Lower lobe of right lung (tissue), 2 donors: Measurements from ENCODE around the gene ERMN. TPM values are rescaled to one million over a fixed set of nuclear protein-coding genes. Genes with fewer than 3 reads are reported as not detected.

ENCODE experiments used
- ATAC-seq, 2 donors: fragments of 200-7000 bp; cut with Tn5 transposase; one replicate each; pipeline ENCODE4 v1.9.1; 2020 to 2022; ENCODE audit warnings: mild to moderate bottlenecking in 2 of 2, moderate library complexity in 2 of 2
- DNase-seq: peaks from one replicate; pipeline ENCODE4 v3.0.0-alpha.2; 2020
- H3K27ac ChIP-seq: fragments of 200-600 bp; one replicate; pipeline ENCODE4 v1.8.0; 2022
- H3K27me3 ChIP-seq: fragments of 200-600 bp; one replicate; pipeline ENCODE4 v1.8.0; 2022; ENCODE audit warnings: low read depth
- H3K36me3 ChIP-seq: fragments of 200-600 bp; one replicate; pipeline ENCODE4 v1.8.0; 2022; ENCODE audit warnings: mild to moderate bottlenecking
- H3K4me1 ChIP-seq: fragments of 200-600 bp; one replicate; pipeline ENCODE4 v1.8.0; 2022
- H3K4me3 ChIP-seq: fragments of 200-600 bp; one replicate; pipeline ENCODE4 v1.8.0; 2022; ENCODE audit warnings: mild to moderate bottlenecking
- H3K9me3 ChIP-seq: fragments of 200-600 bp; one replicate; pipeline ENCODE4 v1.8.0; 2022
- intact Hi-C: fragments of 100-400 bp; cut with DNase I; formaldehyde crosslinking; loops from one replicate; pipeline ENCODE4 v1.11.0; 2022
- total RNA-seq: library from RNA; stranded (reverse); fragmentation: NEBNext Ultra II Directional; extraction: Animal tissue kit (Norgen Biotek cat#: 25700); gene quantifications from one replicate; pipeline ENCODE4 v1.2.1, GENCODE V29; 2021
- TF ChIP-seq, protein P1 (sequence below): fragments of 200-600 bp; IDR thresholded peaks from one replicate; pipeline ENCODE4 v1.8.0; 2022; ENCODE audit warnings: antibody characterized with exemption, mild to moderate bottlenecking
- donor health status: DM: no; HTN: yes; CAD: no; lungs with severe emphysema.

The ERMN gene
- total RNA-seq, 1 donor from 2014 or later, result 0.21 TPM

DNA sequence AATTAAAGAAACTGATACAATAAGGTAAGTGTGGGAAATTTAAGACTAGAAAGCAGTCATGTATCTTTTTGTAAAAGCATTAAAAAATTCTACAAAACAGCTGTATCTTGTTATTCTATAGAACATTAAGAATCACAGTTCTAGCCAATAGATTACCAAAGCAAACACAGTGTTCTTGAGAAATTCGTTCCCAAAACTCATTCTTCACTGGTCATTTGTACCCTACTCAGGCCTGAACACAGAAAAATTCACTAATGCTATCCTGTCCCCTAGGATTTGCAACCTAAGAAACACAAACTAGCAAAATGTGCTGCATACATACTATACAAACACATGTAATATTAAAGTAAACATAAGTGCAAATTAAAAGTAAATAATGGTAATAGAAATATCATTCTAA is 29.1 kb downstream of the ERMN start:
- Histone ChIP-seq H3K27ac (no peak overlapping the region), H3K9me3 (no peaks in the 10 kb centered on the region), H3K27me3 (no peaks in the 10 kb centered on the region), H3K4me1 (peaks cover 5% of the 10 kb centered on the region), H3K36me3 (no peaks in the 10 kb centered on the region), H3K4me3 (no peak overlapping the region)
- TF ChIP-seq, protein P1, sequence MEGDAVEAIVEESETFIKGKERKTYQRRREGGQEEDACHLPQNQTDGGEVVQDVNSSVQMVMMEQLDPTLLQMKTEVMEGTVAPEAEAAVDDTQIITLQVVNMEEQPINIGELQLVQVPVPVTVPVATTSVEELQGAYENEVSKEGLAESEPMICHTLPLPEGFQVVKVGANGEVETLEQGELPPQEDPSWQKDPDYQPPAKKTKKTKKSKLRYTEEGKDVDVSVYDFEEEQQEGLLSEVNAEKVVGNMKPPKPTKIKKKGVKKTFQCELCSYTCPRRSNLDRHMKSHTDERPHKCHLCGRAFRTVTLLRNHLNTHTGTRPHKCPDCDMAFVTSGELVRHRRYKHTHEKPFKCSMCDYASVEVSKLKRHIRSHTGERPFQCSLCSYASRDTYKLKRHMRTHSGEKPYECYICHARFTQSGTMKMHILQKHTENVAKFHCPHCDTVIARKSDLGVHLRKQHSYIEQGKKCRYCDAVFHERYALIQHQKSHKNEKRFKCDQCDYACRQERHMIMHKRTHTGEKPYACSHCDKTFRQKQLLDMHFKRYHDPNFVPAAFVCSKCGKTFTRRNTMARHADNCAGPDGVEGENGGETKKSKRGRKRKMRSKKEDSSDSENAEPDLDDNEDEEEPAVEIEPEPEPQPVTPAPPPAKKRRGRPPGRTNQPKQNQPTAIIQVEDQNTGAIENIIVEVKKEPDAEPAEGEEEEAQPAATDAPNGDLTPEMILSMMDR, result no peak
- DNase-seq (no peak), ATAC-seq (no peak)
- intact Hi-C loops, result no loop called here

GRCh38 chr2:157292853-157293252 is 32.8 kb downstream of the ERMN start:
- TF ChIP-seq, protein P1, result no peak
- H3K27ac ChIP-seq, result no peak overlapping the region
- intact Hi-C loops, result no loop called here
- H3K4me1 ChIP-seq, result peaks cover 5% of the 10 kb centered on the region
- no peak for DNase-seq
- H3K9me3 ChIP-seq, result no peaks in the 10 kb centered on the region
- H3K36me3 ChIP-seq, result no peaks in the 10 kb centered on the region
- H3K4me3 ChIP-seq, result no peak overlapping the region
- no peaks in the 10 kb centered on the region for H3K27me3 ChIP-seq
- no peak for ATAC-seq

GRCh38 chr2:157291018-157291417 is 34.6 kb downstream of the ERMN start:
- Histone ChIP-seq H3K4me3 (no peak overlapping the region), H3K27me3 (no peaks in the 10 kb centered on the region), H3K27ac (no peak overlapping the region), H3K36me3 (no peaks in the 10 kb centered on the region), H3K4me1 (peaks cover 5% of the 10 kb centered on the region), H3K9me3 (no peaks in the 10 kb centered on the region)
- DNase-seq (no peak), ATAC-seq (peak; percentile 49 to 78)
- intact Hi-C loops, result no loop called here
- TF ChIP-seq, protein P1, result no peak

- Histone ChIP-seq H3K27ac (no peak overlapping the region), H3K4me3 (no peak overlapping the region), H3K27me3 (no peaks in the 10 kb centered on the region), H3K36me3 (no peaks in the 10 kb centered on the region), H3K4me1 (peaks cover 5% of the 10 kb centered on the region), H3K9me3 (no peaks in the 10 kb centered on the region)
- intact Hi-C loops, result no loop called here
- no peak for DNase-seq
- TF ChIP-seq, protein P1, result no peak
- no peak for ATAC-seq
These were observed 35.1 kb downstream of the ERMN start for GRCh38 chr2:157290525-157290924.

DNA sequence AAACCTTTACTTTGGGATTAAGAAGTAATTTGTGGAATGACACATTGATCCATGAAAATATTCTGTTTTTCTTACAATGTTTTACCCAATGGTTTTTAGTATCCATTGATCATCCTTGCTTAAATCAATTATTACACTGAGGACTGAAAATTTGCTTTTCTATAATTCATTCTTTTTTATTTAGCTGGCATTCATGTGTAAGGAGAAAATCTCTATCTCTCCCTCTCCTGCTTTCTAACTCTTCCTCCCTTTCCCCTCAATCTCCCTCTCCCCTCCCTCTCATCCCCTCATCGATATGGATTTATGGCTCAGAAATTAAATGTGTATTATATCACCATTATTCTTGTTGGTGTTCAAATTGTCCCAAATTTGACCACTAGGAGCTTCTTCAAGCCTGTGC is 38.5 kb downstream of the ERMN start:
- Histone ChIP-seq H3K9me3 (no peaks in the 10 kb centered on the region), H3K4me1 (no peaks in the 10 kb centered on the region), H3K27me3 (no peaks in the 10 kb centered on the region), H3K36me3 (no peaks in the 10 kb centered on the region), H3K27ac (no peak overlapping the region), H3K4me3 (no peak overlapping the region)
- TF ChIP-seq, protein P1, result no peak
- ATAC-seq, result no peak
- no peak for DNase-seq
- intact Hi-C loops, result no loop called here

DNA sequence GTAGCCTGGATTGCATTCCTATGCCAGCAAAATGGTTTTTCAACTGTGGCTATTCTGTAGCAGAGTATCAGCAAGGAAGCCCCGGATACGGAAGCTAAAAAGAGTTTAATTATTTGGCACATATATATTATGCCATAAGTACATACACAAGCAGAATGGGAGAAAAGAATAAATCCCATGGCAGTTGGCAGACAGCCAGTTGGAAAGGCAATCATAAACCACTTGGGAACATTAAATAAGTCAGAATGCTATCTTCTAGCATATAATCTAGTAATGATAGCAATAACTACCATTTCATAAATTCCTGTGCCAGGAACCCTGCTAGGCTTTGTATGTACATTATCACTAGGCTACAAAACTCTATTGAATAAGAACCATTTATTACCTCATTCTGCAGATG is 42.2 kb downstream of the ERMN start:
- intact Hi-C loops, result no loop called here
- DNase-seq (no peak), ATAC-seq (no peak)
- H3K4me3 ChIP-seq, result no peak overlapping the region
- H3K27ac ChIP-seq, result no peak overlapping the region
- TF ChIP-seq, protein P1, result no peak
- H3K27me3 ChIP-seq, result no peaks in the 10 kb centered on the region
- H3K36me3 ChIP-seq, result no peaks in the 10 kb centered on the region
- no peaks in the 10 kb centered on the region for H3K9me3 ChIP-seq
- no peaks in the 10 kb centered on the region for H3K4me1 ChIP-seq
